Measurements from ENCODE around the gene ASPN.

ASPN gene

DNA sequence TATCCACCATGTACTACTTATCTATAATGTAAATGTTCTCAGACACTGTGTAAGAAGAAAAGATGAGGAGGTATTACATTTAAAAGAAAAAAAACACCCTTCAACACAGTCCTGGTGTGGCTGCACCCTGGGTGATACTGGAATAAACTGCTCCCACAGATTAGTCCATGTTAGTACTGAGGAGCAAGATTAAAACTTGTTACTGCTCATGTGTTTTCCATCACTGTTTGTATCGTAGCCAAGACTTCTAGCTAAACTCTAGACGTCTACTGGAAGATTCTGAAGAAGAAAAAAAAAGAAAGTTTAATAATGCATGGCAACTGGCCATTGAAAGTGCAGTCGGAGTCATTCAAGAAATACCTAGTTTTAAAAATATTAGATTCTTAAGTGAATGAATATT lies at the start of gene ASPN:
TSS of gene ASPN (minus strand) at position 178 of the 400 bp plus-strand sequence.
- no peaks in the 10 kb centered on the region for H4K20me1 ChIP-seq (ENCODE audit: insufficient read depth, low read length, poor library complexity, severe bottlenecking)
- H3K79me2 ChIP-seq (ENCODE audit: insufficient read depth, low read length) = no peaks in the 10 kb centered on the region
- peaks cover 16% of the 10 kb centered on the region for H3K4me1 ChIP-seq (ENCODE audit: insufficient read depth, low read length, poor library complexity, severe bottlenecking)
- H3K9me3 ChIP-seq (ENCODE audit: insufficient read depth, low read depth, low read length) = no peaks in the 10 kb centered on the region
- H3F3A ChIP-seq (ENCODE audit: low read depth) = no peaks in the 10 kb centered on the region
- H3K9me2 ChIP-seq (replicated peaks; ENCODE audit: low read depth, low read length) = no peaks in the 10 kb centered on the region
- no peak within 1 kb of the TSS for H2AFZ ChIP-seq (ENCODE audit: low read length)
- no peaks in the 10 kb centered on the region for H3K36me3 ChIP-seq (ENCODE audit: insufficient read depth, low read length)
- no peak within 1 kb of the TSS for H3K4me3 ChIP-seq (ENCODE audit: low read length, poor library complexity, severe bottlenecking)
- no peaks in the 10 kb centered on the region for H3K27me3 ChIP-seq (ENCODE audit: insufficient read depth, low read length, poor library complexity, severe bottlenecking)
- H3K9ac ChIP-seq (ENCODE audit: low read depth, low read length, poor library complexity, severe bottlenecking) = no peak within 1 kb of the TSS
- no peak for TF ChIP-seq EZH2phosphoT487 (IDR thresholded peaks at IDR 0.05; ENCODE audit: borderline replicate concordance)
- TF ChIP-seq, protein P1, sequence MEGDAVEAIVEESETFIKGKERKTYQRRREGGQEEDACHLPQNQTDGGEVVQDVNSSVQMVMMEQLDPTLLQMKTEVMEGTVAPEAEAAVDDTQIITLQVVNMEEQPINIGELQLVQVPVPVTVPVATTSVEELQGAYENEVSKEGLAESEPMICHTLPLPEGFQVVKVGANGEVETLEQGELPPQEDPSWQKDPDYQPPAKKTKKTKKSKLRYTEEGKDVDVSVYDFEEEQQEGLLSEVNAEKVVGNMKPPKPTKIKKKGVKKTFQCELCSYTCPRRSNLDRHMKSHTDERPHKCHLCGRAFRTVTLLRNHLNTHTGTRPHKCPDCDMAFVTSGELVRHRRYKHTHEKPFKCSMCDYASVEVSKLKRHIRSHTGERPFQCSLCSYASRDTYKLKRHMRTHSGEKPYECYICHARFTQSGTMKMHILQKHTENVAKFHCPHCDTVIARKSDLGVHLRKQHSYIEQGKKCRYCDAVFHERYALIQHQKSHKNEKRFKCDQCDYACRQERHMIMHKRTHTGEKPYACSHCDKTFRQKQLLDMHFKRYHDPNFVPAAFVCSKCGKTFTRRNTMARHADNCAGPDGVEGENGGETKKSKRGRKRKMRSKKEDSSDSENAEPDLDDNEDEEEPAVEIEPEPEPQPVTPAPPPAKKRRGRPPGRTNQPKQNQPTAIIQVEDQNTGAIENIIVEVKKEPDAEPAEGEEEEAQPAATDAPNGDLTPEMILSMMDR (conservative IDR thresholded peaks at IDR 0.05; ENCODE audit: low read length) = no peak
- H3K4me2 ChIP-seq (ENCODE audit: low read depth, low read length, poor library complexity, severe bottlenecking) = no peak within 1 kb of the TSS

GRCh38 chr9:92530893-92531292 lies 48.6 kb upstream of the ASPN start:
- no peaks in the 10 kb centered on the region for H3K4me1 ChIP-seq (ENCODE audit: insufficient read depth, low read length, poor library complexity, severe bottlenecking)
- no peak overlapping the region for H3K4me3 ChIP-seq (ENCODE audit: low read length, poor library complexity, severe bottlenecking)
- no peaks in the 10 kb centered on the region for H3F3A ChIP-seq (ENCODE audit: low read depth)
- H3K27me3 ChIP-seq (ENCODE audit: insufficient read depth, low read length, poor library complexity, severe bottlenecking) = no peaks in the 10 kb centered on the region
- no peaks in the 10 kb centered on the region for H3K36me3 ChIP-seq (ENCODE audit: insufficient read depth, low read length)
- H2AFZ ChIP-seq (ENCODE audit: low read length) = no peak overlapping the region
- H4K20me1 ChIP-seq (ENCODE audit: insufficient read depth, low read length, poor library complexity, severe bottlenecking) = no peaks in the 10 kb centered on the region
- H3K9ac ChIP-seq (ENCODE audit: low read depth, low read length, poor library complexity, severe bottlenecking) = no peak overlapping the region
- H3K4me2 ChIP-seq (ENCODE audit: low read depth, low read length, poor library complexity, severe bottlenecking) = no peak overlapping the region
- no peak for TF ChIP-seq EZH2phosphoT487 (IDR thresholded peaks at IDR 0.05; ENCODE audit: borderline replicate concordance)
- TF ChIP-seq, protein P1 (conservative IDR thresholded peaks at IDR 0.05; ENCODE audit: low read length) = no peak
- H3K9me2 ChIP-seq (replicated peaks; ENCODE audit: low read depth, low read length) = no peaks in the 10 kb centered on the region
- H3K79me2 ChIP-seq (ENCODE audit: insufficient read depth, low read length) = no peaks in the 10 kb centered on the region
- no peaks in the 10 kb centered on the region for H3K9me3 ChIP-seq (ENCODE audit: insufficient read depth, low read depth, low read length)

DNA sequence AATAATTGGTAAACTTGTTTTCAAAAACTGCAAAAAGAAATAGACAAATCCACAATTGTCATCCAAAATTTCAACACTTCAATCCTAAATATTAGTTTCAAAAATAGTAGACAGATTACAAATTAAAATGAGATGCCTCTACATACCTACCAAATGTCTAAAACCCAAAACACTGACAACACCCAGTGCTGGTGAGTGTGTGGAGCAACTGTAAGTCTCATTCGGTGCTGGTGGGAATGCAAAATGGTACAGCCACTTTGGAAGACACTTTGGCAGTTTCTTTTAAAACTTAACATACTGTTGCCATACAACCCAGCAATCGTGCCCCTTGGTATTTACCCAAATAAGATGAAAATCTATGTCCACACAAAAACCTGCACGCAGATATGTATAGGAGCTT lies 46.8 kb upstream of the ASPN start:
- no peaks in the 10 kb centered on the region for H3K9me3 ChIP-seq (ENCODE audit: insufficient read depth, low read depth, low read length)

More for the DNA sequence above, 46.8 kb upstream of the ASPN start:
- no peak overlapping the region for H3K9ac ChIP-seq (ENCODE audit: low read depth, low read length, poor library complexity, severe bottlenecking)
- H4K20me1 ChIP-seq (ENCODE audit: insufficient read depth, low read length, poor library complexity, severe bottlenecking) = no peaks in the 10 kb centered on the region
- no peaks in the 10 kb centered on the region for H3K79me2 ChIP-seq (ENCODE audit: insufficient read depth, low read length)
- H3K4me2 ChIP-seq (ENCODE audit: low read depth, low read length, poor library complexity, severe bottlenecking) = no peak overlapping the region
- no peak overlapping the region for H3K4me3 ChIP-seq (ENCODE audit: low read length, poor library complexity, severe bottlenecking)
- TF ChIP-seq EZH2phosphoT487 (IDR thresholded peaks at IDR 0.05; ENCODE audit: borderline replicate concordance) = no peak
- TF ChIP-seq, protein P1 (conservative IDR thresholded peaks at IDR 0.05; ENCODE audit: low read length) = no peak
- no peak overlapping the region for H2AFZ ChIP-seq (ENCODE audit: low read length)
- no peaks in the 10 kb centered on the region for H3K27me3 ChIP-seq (ENCODE audit: insufficient read depth, low read length, poor library complexity, severe bottlenecking)
- H3K36me3 ChIP-seq (ENCODE audit: insufficient read depth, low read length) = no peaks in the 10 kb centered on the region
- H3K9me2 ChIP-seq (replicated peaks; ENCODE audit: low read depth, low read length) = no peaks in the 10 kb centered on the region
- no peaks in the 10 kb centered on the region for H3F3A ChIP-seq (ENCODE audit: low read depth)
- no peaks in the 10 kb centered on the region for H3K4me1 ChIP-seq (ENCODE audit: insufficient read depth, low read length, poor library complexity, severe bottlenecking)

Data from Loucy (cell line).